HS-27A (cell line): ENCODE measurements around the gene CEP112.

Experiments
- DNase-seq: peaks from one replicate; pipeline ENCODE4 v3.0.0-alpha.2; 2012; ENCODE audit warnings: low read depth, missing footprints

The CEP112 gene

DNA sequence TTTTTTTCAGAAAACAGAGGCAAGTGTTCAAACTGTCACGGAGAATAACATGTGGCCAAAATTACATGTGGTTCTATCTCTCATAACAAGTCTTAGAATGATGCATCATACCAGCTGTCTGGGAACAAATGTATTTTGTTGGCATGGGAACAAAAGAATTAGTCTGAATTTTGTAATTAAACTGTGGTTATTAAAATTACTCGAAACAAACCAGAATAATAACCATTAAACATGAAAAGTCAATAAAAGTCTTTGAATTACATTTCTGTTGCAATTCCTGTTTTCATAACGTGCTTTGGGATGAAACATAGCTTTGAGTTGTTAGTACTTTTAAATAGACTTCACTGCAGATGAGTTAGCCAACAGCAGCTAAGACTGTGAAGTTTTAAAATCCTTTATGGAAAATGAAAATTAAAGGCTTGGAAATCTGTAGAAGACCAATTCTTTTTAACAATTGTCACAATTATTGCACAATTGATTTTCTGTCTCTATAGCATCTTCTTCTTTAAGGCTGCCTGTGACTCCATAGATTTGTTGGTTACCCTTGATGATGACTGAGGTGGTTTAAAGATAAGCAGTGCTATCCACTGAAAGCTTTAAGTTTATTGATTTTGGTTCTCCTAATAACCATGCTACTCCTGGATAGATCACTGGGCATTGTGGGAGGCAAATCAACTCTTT, 512.6 kb downstream of the CEP112 start:
- DNase-seq: no peak

DNA sequence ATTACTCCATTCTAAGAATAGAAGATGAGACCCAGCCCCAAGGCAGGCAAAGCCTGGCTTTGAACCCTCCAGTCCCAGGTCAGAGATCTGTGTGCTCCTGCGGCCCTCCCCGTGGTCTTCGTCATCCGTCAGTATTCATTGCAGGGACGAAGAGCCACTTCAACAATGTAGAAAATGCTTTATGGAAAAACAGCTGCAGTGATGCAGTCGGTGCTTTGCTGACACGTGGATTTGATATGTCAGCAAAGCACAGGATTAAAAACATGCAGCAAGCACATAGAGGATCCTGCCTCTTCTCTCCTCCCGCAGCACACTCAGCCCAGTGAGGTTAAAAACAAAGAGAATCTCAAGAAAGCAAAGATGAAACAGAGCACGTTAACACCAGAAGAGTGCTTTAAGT, 513.4 kb downstream of the CEP112 start:
- DNase-seq: no peak

DNA sequence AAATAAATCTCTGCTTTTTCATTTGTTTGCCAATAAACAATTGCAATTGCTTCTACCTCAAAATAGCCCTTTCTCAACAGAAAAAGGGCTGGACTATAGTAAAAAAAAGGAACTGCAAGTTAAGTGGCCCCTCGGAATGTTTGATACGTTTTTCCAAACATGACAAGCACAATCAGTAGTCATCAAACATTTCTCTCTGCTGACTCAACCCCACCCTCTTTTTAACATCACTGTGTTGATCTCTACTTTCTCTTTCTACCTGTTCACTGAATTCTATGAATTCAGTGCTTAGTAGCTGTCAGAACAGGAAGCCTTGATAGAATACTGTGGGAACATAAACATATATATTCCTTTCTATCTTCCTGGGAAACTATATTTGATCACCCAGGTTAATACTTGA, 514.0 kb downstream of the CEP112 start:
- DNase-seq: no peak

DNA sequence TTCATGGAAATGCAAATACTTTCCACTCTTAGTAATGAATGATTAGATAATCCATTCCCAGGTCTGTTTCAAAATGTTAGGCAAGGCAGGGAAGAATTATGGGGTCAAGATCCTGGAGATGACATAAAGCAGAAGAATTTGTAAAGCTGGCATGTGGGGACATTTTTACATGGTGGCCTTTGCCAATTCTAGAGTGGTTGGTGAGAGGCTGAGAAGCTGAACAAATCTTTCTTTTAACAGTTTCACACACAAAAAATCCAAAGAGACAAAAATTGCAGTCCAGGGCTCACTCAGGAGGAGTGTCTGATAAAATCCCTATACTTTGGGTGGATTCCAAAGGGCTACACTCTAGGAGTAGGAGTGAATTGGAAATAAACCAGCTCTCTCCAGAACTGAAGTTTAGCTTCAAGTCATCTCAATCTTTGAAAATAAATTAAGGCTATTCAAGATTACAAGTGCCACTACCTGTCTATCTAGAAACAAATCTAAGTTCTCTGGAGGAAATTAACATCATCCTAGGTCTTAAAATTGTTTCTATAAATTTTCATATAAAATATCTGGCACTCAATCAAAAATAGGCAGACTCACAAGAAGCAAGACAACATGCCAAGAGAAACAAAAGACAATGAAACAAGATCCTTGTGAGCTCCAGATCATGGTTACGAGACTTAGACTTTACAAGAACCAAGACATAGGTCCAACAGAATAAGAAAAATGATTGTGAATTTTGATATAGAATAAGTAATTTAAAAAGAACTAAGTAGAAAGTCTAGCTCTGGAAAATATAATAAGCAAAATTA, 517.5 kb downstream of the CEP112 start:
- no peak for DNase-seq

DNA sequence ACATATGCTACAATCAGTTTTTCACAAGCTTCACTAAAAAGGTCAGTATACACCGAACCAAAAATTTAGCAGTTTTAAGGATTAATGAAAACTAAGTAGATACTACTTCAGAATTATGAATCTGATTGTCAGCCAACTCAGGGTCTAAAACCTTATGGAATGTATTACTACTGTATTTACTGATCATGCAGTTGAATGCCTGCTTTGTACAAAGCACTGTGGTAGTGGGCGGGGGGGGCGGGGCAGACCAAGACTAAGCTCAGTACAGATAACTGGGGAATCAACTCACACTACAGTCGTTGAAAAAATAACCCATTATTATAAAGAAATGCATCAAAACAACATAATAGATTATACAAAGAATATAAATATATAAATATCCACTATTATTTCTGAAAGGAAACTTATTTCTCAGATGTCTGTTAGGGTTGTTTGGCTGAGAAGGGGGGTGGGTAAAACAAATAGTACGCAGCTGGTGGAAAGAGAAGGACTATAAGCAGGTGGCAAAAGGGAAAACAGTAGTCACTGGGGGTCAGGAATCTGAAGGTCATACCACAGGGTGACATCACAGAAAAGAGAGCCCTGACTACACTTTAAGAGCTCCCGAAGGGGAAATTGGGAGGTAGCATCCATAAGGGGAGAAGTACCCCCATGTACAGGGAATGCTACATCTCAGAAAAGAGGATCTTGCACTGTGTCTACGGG, 521.1 kb downstream of the CEP112 start:
- DNase-seq: no peak

DNA sequence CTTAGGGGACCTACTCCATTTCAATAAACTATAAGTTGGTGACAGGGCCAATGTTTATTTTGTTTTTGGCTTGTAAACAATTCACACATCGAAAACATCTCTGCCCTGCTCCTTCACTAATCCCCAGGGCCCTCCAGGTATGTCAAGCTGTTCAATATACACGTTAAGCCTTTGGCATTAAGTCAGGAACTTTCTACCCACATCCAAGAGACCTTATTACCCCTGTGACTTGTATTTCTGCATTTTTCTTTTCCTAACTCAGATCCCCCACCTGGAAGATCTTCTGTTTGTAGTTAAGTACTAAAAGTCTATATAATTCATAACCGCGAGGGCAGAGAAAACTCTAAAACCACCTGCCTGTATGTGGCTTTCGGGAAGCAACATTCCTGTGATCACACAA, 523.7 kb downstream of the CEP112 start:
- DNase-seq: no peak

DNA sequence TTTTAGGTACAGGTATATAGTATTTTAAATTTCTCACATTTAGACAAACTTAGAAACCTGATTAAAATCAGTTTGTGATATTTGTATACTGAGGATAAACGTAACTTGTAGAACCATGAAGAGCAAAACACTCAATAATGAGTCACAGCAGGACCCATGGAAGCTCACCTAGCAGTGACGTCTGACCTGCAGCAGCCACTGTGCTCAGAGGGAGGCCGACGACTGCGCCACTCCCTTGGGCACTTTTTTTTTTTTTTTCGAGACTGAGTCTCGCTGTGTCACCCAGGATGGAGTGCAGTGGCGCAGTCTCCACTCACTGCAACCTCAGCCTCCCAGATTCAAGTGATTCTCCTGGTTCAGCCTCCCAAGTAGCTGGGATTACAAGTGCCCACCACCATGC, 524.3 kb downstream of the CEP112 start:
- no peak for DNase-seq

DNA sequence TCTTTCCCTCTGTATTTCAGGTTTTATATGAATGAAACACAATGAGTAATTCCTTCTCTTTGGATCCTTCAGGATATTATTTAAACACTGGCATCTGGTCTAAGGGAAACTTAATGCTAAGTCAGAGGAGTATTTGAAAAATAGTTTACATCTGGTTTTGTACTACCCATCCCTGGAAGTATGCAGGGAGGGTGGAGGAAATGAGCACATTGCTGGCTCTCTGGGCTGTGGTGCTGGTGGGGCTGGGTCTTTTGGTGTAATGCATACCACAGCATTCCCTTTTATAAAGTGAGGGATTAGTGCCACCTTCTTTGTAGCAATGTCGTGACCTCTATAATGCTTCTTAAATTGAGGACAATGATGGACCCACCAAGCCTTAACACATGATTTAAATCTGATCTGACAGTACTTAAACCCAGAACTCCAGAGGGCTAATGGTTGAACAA, 525.0 kb downstream of the CEP112 start:
- no peak for DNase-seq

DNA sequence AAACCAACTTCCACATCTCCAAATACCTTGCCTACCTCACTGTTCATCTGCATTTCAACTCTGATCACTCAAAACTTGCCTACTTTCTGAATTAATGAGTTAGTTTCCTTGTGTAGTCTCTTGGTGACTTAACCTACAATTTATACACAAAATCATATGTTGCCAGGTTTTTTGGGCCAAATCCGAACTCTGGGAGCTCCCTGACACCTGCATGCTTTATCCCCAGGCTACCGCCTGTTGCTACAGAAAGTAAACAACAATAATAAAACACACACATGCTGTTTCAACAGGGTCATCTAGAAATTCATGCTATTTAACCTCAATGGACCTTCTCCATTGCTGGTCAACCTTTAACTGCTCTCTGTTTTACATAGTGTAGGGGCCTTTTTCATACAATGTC, 526.0 kb downstream of the CEP112 start:
- DNase-seq: no peak

DNA sequence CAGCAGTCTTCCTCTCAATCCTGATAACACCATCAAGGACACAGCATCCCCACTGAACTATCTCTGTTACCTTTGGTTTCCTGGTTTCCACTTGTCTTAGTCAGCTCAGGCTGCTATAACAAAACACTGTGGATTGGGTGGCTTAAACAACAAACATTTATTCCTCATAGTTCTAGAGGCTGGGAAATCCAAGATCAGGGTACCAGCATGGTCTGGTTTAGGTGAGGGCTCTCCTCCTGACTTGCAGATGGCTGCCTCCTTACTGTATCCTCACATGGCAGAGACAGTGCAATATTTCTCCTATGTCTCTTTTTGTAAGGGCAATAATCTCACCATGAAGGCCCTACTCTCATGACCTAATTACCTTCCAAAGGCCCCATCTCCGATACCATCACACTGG, 527.2 kb downstream of the CEP112 start:
- no peak for DNase-seq

DNA sequence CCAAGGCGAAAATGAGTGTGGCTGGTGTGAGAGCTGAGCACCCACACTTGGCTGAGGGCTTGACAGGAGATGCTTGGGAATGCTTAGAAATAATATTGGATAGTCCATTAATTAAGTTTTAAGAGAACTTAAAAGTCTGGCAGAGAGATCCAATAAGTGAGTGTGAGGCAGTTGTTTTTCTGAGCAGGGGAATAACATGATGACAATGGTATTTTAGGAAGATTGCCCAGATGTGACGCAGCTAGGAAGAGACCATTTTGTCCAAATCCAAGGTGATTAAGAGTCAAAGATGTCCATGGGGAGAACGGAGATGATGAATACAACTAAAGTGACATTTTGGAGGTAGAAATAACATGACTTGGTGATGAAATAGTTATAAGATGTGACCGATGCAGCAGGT, 527.7 kb downstream of the CEP112 start:
- no peak for DNase-seq

DNA sequence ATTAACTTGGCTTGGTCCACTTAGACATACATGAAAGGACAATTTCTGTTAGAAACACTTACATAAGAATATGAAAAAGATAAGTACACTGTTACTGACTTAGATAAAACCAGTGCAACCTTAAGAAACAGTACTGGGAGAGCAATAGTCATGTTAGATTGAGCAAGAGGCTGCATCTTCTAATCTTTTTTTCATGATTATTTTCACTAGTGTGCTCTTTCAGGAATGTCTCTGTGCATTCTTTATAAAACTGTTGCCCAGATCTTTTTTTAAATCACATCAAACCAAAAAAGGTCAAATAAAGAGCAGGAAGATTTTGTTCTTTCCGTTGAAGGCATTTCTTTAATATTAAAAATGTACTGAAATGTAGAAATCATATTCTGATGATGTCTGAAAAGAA, 529.7 kb downstream of the CEP112 start:
- DNase-seq: no peak

DNA sequence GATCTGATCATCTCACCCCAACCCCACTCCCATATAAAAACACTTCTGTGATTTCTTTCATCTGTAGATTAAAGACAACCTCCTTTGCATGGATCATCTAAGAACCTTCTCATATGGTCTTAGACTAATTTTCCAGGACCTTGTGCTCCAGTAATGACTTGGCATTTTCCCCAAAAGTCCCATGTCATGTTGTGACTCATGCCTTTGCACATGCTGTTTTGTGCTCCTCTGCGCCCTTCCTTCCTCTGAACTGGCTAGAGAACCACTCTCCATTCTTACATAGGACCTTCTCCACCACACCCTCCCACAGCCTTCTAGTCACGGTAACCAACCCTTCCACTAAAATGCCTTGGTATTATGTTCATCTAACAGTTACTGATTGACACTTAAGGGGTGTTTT, 531.0 kb downstream of the CEP112 start:
- DNase-seq: no peak

DNA sequence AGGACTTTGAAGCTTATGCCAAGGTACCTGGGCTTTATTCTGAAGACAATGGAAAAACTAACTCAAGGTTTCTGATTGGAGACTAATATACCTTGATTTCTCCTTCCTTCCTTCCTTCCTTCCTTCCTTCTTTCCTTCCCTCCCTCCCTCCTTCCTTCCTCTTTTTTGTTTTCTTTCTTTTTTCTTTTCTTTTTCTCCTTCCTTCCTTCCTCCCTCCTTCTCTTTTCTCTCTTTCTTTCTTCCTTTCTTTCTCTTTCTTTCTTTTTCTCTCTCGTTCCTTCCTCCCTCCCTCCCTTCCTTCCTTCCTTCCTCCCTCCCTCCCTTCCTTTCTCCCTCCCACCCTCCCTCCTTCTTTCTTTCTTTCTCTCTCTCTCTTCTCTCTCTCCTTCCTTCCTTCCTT, 531.9 kb downstream of the CEP112 start:
- DNase-seq: no peak

DNA sequence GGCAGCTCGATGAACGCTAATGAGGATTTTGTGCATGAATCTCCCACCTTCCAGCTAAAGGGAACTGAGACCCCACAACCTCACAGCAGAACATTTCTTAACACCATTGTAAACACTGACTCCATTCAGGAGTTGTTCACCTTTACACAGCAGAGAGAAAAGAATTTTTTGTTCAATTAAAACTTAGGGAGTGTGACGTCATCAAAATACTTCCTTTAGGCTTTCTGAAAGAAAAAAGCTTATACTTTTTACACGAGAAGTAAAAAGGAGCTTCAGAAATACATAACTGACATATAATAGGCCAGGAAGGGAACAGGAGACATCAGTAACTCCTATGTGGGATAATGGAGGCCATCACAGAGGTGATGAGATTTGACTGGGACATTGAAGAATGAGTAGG, 532.4 kb downstream of the CEP112 start:
- DNase-seq: no peak

DNA sequence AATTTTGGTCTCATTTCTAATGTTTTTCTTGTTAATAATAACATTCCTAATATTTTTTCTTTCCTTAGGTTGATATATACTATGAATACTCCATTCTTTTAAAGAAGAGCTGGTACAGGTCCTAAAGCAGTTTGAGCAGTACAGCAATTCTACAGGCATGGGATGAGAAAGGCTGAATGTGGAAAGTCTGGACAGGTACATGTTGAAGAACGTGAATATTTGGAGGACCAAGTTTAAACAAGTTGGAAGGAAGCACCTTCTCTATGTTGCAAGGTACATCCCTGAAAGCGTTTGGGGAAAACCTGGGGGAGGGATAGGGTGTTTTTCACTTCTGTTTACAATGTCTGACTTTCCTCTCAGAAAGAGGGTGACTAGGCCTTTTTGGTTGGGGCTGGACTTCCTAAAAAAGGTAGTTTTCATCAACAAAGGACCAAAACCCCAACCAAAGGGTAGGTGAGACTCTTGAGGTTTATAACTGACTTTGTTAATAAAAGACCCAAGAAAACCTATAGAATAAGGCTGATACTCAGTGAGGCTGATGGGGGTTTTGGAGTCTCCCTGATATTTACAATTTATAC, 534.6 kb downstream of the CEP112 start:
- DNase-seq: no peak

DNA sequence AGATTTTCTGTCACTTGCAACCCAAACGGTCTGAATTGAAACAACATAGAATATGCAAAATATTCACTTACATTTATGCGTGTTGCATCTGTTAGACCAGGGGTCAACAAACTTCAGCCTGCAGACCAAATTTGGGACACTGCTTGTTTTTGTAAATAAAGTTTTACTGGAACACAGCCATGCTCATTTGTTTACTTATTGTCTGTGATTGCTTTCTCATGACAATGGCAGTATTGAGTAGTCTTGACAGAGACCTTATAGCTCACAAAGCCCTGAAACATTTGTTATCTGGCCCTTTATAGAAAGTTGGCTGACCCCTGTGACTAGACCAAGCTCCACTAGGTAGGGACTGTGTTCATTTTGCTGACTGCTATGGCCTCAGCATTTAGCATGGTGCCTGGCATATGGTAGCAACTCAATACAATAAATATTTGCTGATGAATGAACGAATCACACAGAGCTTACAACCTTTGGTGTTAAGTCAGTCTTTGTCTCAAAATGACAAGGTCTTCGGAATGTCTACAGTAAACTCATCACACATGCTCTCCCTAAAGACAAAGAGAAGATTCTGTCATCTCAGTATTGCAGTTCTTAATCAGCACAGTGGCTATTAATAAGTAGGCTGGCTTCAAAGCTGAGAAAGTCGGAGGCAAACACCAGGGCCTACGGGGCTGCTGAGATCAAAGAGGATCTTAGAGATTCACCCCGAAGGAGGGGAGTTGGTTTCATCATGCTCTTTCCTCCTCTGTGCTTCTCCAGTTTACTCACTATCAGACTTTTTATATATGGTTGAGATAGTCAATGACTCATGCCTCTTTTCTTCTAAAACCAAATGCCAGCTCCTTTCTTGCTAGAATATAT, 535.3 kb downstream of the CEP112 start:
- DNase-seq: no peak

DNA sequence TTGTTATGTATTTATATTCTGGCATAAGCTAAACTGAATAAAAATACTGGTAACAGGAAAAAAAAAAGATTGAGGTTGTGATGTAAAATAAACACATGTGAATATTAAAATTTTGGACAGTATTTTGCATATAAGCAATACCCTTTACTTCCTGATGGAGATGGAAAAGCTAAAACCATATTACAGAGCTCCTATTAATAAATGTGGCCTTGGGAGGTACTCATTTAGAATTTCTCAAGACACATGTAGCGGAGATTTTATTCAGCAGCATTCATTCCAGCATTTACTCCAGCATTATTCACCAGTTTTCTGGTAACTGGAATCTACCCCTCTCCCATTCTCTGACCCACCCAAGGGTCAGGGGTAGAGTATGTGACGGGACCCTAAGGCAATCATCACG, 536.2 kb downstream of the CEP112 start:
- DNase-seq: no peak

DNA sequence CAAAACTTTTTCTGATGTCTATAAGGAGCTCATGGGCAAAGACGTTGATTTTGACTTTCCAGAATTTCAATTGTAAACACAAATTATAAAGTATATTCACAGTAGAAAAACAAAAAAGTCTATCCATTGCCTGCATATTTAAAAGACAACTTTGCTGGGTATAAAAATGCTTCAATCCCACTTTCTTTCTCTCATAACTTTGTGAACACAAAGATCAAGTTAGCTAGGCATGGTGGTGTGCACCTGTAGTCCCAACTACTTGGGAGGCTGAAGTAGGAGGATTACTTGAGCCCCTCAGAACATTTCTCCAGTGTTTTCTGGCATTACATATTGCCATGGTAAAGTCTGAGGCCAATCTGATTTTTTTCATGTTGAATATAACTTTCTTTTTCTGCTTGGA, 547.4 kb downstream of the CEP112 start:
- DNase-seq: no peak

DNA sequence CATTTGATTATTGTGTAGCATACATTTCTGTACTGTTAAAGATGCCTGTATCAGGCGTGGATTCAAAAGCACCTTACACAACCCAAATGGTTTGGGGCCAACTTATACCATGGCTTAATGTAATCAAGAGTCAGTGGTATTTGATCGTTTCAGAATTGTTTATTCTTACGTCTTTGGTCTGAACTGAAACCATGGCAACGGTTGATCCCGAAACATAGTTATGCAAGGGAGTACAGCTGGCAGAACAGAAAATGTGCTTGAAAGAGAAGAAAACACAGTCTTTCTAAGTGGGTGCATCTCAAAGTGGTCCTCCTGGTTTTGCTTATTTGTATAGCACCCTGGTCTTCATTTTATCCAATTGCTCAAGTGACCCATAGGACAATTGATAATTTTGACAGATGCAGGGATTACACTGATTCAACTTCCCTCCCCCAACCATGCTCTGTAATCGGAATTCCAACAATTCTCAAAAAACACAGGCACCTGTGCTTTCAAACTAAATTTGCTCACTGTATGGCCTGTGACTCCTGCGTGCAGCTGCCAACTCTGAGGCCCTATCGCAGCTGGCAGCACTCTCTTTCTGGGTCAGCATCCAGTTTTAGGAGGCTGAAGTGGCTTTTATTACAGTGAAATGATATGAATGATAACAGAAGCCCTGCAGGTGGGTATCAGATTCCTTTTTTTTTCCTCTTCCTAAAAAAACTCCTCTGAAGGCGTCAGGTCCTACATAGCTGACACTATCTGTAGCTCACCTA, 553.5 kb downstream of the CEP112 start:
- DNase-seq: no peak

DNA sequence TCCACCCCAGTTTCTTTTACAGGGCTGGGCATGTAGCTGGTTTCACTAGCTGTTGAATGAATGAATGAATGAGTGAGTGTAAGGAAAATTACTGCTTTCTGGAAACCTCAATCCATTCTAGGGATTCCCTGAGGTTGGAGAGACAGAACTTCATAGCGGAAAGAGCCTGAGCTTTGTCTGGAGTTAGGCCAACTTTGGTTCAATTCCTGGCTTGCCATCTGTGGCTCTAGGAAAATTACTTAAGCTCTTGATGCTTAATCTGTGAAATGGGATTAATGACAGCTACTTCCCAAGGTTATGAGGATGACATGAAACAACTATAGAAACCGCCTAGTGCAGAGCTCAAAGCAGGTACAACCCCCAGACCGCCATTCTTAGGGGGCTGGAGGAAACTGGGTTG, 554.1 kb downstream of the CEP112 start:
- no peak for DNase-seq
